HEK293T (cell line): ENCODE measurements around the gene MRPL44.
"Not testable (repeated sequence)": the region's sequence is repeated elsewhere in the genome, so short reads cannot be mapped to it uniquely, and the experiment has no call there.

ENCODE experiments used
- CTCF ChIA-PET: fragments of 350-600 bp; formaldehyde crosslinking; extraction: SDS; loops from one replicate; lab custom pipeline; 2021; ENCODE audit warnings: antibody characterized with exemption, inconsistent platforms; lab: Yijun Ruan, JAX
- POLR2A ChIA-PET: fragments of 350-600 bp; formaldehyde crosslinking; extraction: SDS; loops from one replicate; lab custom pipeline; 2020; ENCODE audit warnings: antibody characterized with exemption, inconsistent platforms; lab: Yijun Ruan, JAX
- DNase-seq: peaks from one replicate; pipeline ENCODE4 v3.0.0; 2012; ENCODE audit warnings: mixed read lengths; ENCODE audit errors: extremely low spot score
- ARNT ChIP-seq: fragments of 450-650 bp; IDR thresholded peaks from 2 replicates; pipeline ENCODE4 v1.6.1; 2017; ENCODE audit warnings: mild to moderate bottlenecking
- BHLHE40 ChIP-seq: fragments of 450-650 bp; IDR thresholded peaks from 2 replicates; pipeline ENCODE4 v1.6.1; 2016; ENCODE audit warnings: mild to moderate bottlenecking, moderate library complexity, borderline replicate concordance
- CTBP1 ChIP-seq: fragments of 450-650 bp; IDR thresholded peaks from 2 replicates; pipeline ENCODE4 v1.6.1; 2016; ENCODE audit warnings: borderline replicate concordance
- ELF4 ChIP-seq: fragments of 450-650 bp; IDR thresholded peaks from 2 replicates; pipeline ENCODE4 v1.6.1; 2017; ENCODE audit warnings: antibody characterized with exemption
- FOXA1 ChIP-seq: fragments of 450-650 bp; IDR thresholded peaks from 2 replicates; pipeline ENCODE4 v1.6.1; 2016; ENCODE audit warnings: mild to moderate bottlenecking
- FOXK2 ChIP-seq: fragments of 450-650 bp; IDR thresholded peaks from 2 replicates; pipeline ENCODE4 v1.6.1; 2016; ENCODE audit warnings: mild to moderate bottlenecking
- FOXM1 ChIP-seq: fragments of 450-650 bp; IDR thresholded peaks from 2 replicates; pipeline ENCODE4 v1.6.1; 2017; ENCODE audit warnings: mild to moderate bottlenecking, borderline replicate concordance
- HDGF ChIP-seq: fragments of 450-650 bp; IDR thresholded peaks from 2 replicates; pipeline ENCODE4 v1.6.1; 2017; ENCODE audit warnings: antibody characterized with exemption, borderline replicate concordance
- L3MBTL2 ChIP-seq: fragments of 450-650 bp; conservative IDR thresholded peaks from 2 replicates; pipeline ENCODE4 v1.6.1; 2016; ENCODE audit warnings: mild to moderate bottlenecking
- LEF1 ChIP-seq: fragments of 450-650 bp; IDR thresholded peaks from 2 replicates; pipeline ENCODE4 v1.6.1; 2017; ENCODE audit warnings: mild to moderate bottlenecking, borderline replicate concordance
- NFRKB ChIP-seq: fragments of 450-650 bp; IDR thresholded peaks from 2 replicates; pipeline ENCODE4 v1.6.1; 2016; ENCODE audit warnings: mild to moderate bottlenecking, moderate library complexity
- SP1 ChIP-seq: fragments of 450-650 bp; IDR thresholded peaks from 2 replicates; pipeline ENCODE4 v1.6.1; 2017
- SUZ12 ChIP-seq: fragments of 450-650 bp; IDR thresholded peaks from 2 replicates; pipeline ENCODE4 v1.6.1; 2016; ENCODE audit warnings: mild to moderate bottlenecking
- TARDBP ChIP-seq: fragments of 450-650 bp; IDR thresholded peaks from 2 replicates; pipeline ENCODE4 v1.6.1; 2016
- ZNF384 ChIP-seq: fragments of 450-650 bp; IDR thresholded peaks from 2 replicates; pipeline ENCODE4 v1.6.1; 2016
- TF ChIP-seq, protein P1 (sequence below): fragments of 450-650 bp; IDR thresholded peaks from 2 replicates; pipeline ENCODE4 v1.6.1; 2016

The MRPL44 gene

GRCh38 chr2:223997938-223998337, 40.7 kb downstream of the MRPL44 start:
- CTCF ChIA-PET: no interaction called here
- POLR2A ChIA-PET: no interaction called here
- DNase-seq: no peak
- TF ChIP-seq, protein P1, sequence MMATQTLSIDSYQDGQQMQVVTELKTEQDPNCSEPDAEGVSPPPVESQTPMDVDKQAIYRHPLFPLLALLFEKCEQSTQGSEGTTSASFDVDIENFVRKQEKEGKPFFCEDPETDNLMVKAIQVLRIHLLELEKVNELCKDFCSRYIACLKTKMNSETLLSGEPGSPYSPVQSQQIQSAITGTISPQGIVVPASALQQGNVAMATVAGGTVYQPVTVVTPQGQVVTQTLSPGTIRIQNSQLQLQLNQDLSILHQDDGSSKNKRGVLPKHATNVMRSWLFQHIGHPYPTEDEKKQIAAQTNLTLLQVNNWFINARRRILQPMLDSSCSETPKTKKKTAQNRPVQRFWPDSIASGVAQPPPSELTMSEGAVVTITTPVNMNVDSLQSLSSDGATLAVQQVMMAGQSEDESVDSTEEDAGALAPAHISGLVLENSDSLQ: no peak
- no peak for TF ChIP-seq NFRKB
- no peak for TF ChIP-seq ELF4
- TF ChIP-seq TARDBP: no peak
- TF ChIP-seq ZNF384: no peak
- no peak for TF ChIP-seq LEF1
- TF ChIP-seq BHLHE40: no peak
- TF ChIP-seq ARNT: no peak
- TF ChIP-seq HDGF: no peak
- TF ChIP-seq CTBP1: no peak
- TF ChIP-seq SP1: no peak
- no peak for TF ChIP-seq FOXM1
- TF ChIP-seq FOXK2: no peak
- no peak for TF ChIP-seq FOXA1
- no peak for TF ChIP-seq SUZ12
- TF ChIP-seq L3MBTL2: no peak

- ChIA-PET CTCF (no interaction called here), POLR2A (interaction anchor here (0.7 kb wide), 1 partner anchor 26 kb away, joined by 3 read pairs; no protein-coding TSS in a partner anchor)
- TF ChIP-seq L3MBTL2: no peak
- no peak for DNase-seq
These were observed 41.7 kb downstream of the MRPL44 start for GRCh38 chr2:223998948-223999347.

DNA sequence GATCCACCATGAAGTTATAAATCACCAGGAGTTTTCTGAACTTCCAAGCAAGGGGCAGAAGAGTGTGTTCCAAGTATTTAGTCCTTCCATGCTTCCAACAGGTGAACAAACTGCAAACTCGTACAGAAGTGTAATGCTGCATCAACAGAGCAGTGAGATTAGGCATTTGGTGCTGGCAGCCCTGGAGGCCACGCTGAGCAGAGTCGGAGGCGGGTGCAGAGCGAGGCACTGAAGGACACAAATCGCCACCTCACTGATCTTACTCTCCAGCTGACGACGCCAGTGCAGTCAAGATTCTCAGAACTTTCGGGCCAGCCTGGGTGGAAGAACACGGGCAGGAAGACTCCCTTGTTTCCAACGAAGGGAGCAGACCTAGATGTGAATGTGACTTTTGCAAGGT, 42.6 kb downstream of the MRPL44 start:
- DNase-seq: no peak
- CTCF ChIA-PET: no interaction called here
- POLR2A ChIA-PET: no interaction called here
- no peak for TF ChIP-seq LEF1
- TF ChIP-seq, protein P1: peak; percentile 9; the same call in 1 of the 2 replicates

DNA sequence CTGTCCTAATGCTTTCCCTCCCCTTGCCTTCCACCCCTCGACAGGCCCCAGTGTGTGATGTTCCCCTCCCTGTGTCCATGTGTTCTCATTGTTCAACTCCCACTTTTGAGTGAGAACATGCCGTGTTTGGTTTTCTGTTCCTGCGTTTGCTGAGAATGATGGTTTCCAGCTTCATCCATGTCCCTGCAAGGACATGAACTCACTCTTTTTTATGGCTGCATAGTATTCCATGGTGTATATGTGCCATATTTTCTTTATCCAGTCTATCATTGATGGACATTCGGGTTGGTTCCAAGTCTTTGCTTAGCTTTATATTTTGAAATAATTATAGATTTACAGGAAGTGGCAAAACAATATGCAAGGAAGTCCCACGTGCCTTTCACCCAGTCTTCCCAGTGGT, 43.4 kb downstream of the MRPL44 start:
- POLR2A ChIA-PET, DNase-seq, CTCF ChIA-PET: not testable (repeated sequence)

- ChIA-PET POLR2A (no interaction called here), CTCF (interaction anchor here (3.8 kb wide), 1 partner anchor 11 kb away, joined by 13 read pairs; no protein-coding TSS in a partner anchor)
- TF ChIP-seq ZNF384 (no peak), L3MBTL2 (no peak), ARNT (no peak), TARDBP (no peak), FOXK2 (no peak), NFRKB (no peak), HDGF (no peak), CTBP1 (no peak), SP1 (no peak), FOXM1 (no peak), FOXA1 (no peak), ELF4 (no peak), BHLHE40 (no peak), LEF1 (no peak), SUZ12 (no peak)
- TF ChIP-seq, protein P1: no peak
- DNase-seq: no peak
These were observed 46.9 kb downstream of the MRPL44 start for GRCh38 chr2:224004105-224004695.

DNA sequence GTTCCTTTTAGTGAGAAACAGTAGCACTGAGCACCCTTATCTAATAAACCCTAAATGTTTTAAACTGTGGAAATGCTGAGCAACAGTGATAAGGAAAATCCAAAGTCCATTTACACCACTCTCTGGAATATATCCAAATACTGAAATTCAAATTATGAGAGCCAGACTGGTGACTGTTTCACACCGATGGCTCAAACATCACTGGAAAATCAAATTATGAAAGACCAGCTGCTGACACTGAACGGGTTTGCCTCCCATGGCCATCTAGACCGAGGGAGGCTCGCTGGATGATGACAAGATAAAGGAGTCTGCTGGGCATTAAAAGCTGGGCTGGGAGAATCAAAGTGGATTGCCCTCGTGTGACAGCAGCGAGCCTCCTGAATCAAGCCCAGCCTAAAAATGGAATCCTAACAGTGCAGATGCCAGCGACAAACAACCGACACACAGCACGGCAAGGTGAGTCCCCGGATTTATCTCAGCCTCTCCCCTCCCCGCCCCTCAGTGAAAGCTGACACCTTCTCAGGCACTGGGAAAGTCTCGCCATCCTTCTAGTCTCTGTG, 51.5 kb downstream of the MRPL44 start:
- TF ChIP-seq FOXA1 (no peak), FOXK2 (no peak), ELF4 (no peak), HDGF (no peak), TARDBP (no peak), FOXM1 (no peak), L3MBTL2 (no peak), CTBP1 (no peak), LEF1 (no peak), NFRKB (no peak), SUZ12 (no peak), SP1 (no peak), BHLHE40 (no peak), ARNT (no peak), ZNF384 (no peak)
- TF ChIP-seq, protein P1: no peak
- ChIA-PET CTCF (no interaction called here), POLR2A (interaction anchor here (0.7 kb wide), 1 partner anchor 16 kb away, joined by 3 read pairs; no protein-coding TSS in a partner anchor)

More for the DNA sequence above, 51.5 kb downstream of the MRPL44 start:
- DNase-seq: no peak
